ENCODE data around the gene TBCCD1.

GRCh38 chr3:186526256-186526606, 40.9 kb downstream of the TBCCD1 start:
- TF ChIP-seq MAX (IDR thresholded peaks at IDR 0.05; ENCODE audit: insufficient read depth, insufficient read length) (no peak), CTCF (IDR thresholded peaks at IDR 0.05; ENCODE audit: extremely low read depth in 1 of 2, insufficient read depth in 1 of 2, low read depth in 1 of 2, low read length in 2 of 2) (no peak), POLR2AphosphoS5 (IDR thresholded peaks at IDR 0.05; ENCODE audit: insufficient read depth, low read depth, low read length) (no peak), GATA2 (IDR thresholded peaks at IDR 0.05; ENCODE audit: insufficient read depth, insufficient read length, low read depth, low read length) (no peak), EZH2 (IDR thresholded peaks at IDR 0.05; ENCODE audit: borderline replicate concordance, low read depth, low read length, severe bottlenecking) (no peak), POLR2A (IDR thresholded peaks at IDR 0.05; ENCODE audit: low read depth, low read length) (no peak), MYC (IDR thresholded peaks at IDR 0.05; ENCODE audit: low read depth, low read length) (no peak)
